Stimulated activated CD4-positive, alpha-beta T cell treated with anti-CD3 and anti-CD28 coated beads, Interleukin-1b, Interleukin-23, amount 100 ng/mL, for 24 hours (primary cell): ENCODE data around the gene TRAF7.
"Not testable (repeated sequence)": the region's sequence is repeated elsewhere in the genome, so short reads cannot be mapped to it uniquely, and the experiment has no call there.

ENCODE experiments used
- DNase-seq, 4 experiments: peaks; one replicate each; pipeline ENCODE4 v3.0.0-alpha.2; 2020; ENCODE audit warnings: low read depth in 4 of 4, low spot score in 1 of 4

The TRAF7 gene

DNA sequence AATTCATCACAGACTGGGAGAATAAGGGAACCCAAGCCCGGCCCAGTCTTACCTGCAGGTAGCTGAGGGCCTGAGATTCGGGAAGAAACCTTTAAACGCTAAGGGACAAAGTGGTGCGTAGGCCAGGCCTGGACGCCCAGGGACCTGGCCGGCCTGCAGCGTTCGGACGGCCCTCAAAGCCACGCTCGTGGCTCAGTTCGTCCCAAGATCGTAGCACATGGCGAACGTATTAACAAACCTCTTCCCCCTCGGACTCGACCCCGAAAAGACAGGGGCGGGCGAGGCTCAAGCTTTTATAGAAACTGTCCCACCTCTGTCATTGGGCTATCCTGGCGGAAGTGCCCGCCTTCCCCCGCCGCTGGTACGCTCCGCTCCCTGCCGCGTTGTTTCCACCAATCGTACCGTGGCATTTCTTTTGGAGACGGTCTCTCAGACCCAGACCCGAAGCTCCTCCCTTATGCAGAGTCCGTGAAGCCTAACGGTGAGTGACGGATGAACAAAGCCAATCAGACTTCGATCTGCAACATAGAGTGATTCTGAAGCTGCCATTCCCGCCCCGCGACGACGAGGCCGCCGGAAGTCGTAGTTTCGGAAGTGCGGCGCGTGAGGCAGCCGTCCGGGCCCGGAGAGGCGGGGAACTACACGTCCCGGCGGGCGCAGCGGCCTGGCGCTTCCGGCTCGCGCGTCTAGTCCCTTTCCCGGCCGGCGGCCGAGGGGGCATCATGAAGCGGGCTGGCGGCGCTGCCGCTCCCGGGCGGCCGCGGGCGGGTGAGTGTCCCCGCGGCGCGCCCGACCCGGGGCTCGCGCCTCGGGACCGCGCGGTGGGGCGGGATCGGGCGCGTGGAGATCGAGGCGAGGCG lies at the start of gene TRAF7:
TSS of gene TRAF7 (plus strand) at position 692 of the 860 bp plus-strand sequence. CDS start 8,139 bp downstream, outside the sequence.
- DNase-seq = peak; percentile 88 to 96 (median 92)

DNA sequence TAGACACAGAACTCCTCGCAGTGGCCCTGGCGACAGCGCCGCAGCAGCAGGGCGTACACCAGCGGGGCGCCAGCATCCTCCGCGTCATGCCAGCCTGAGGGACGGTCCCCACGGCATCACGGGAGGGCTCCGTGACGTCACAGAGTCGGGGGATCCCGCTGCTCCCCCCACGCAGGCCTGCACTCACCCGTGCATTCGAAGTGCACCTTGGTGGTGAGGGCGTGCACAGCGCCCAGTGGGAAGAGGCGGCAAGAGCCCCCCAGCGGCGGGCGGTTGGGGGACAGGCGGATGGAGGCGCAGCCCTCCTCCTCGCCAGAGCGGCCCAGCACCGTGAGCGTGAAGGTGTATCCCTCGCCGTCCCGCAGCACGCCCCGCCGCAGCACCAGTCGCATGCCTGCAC lies 49.4 kb upstream of the TRAF7 start:
- DNase-seq = not testable (repeated sequence)

GRCh38 chr16:2107121-2107790 lies 48.3 kb upstream of the TRAF7 start:
- not testable (repeated sequence) for DNase-seq

- DNase-seq = not testable (repeated sequence)
Observed at GRCh38 chr16:2107791-2108125, 47.8 kb upstream of the TRAF7 start.

GRCh38 chr16:2108446-2109270 lies 46.9 kb upstream of the TRAF7 start:
- not testable (repeated sequence) for DNase-seq

DNA sequence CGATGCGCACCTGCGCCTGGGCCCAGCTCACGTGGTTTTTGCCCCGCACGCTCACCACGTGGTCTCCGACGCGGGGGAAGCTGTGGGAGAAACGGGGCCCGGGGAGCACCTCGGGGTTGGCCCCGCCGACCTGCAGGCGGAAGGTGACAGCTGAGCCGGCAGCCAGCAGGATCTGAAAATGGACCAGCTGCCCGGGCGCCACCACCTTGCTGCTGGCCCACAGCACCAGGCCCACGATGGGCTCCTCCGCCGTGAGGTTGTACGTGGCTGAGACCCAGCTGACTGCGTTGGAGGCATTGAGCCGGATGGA lies 46.4 kb upstream of the TRAF7 start:
- not testable (repeated sequence) for DNase-seq

DNA sequence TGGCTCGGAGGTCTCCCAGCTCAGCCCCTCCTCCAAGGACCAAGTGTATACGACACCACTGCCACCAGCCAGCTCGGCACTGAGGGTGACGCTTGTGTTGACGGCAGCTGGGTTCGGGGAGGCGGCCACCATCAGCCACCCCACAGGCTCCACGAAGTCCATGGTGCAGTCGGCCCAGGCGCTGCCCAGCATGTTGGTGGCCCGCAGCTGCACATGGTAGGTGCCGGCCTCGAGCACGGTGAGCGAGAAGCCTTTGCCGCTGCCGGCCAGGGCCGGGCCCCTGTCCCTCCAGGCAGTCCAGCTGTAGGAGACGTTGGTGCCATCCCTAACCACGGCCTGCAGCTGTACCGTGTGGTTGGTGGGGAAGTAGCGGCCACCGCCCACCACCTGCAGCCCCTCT lies 45.7 kb upstream of the TRAF7 start:
- not testable (repeated sequence) for DNase-seq

- not testable (repeated sequence) for DNase-seq
Observed at GRCh38 chr16:2110332-2111008, 45.1 kb upstream of the TRAF7 start.

DNA sequence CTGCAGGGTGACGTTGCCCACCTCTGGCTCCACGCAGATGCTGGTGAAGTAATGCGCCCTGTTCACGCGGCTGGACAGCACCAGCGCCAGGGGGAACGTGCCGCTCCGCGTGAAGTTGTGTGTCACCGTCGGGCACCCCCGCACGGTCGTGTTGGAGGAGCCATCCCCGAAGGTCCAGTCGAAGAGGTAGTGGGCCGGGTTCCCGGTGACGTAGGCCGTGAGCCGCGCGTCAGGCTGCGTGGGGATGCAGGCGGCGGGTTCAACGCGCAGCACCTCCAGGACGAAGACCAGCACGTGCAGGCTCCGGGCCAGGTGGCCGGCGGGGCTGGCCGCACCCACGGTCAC lies 44.6 kb upstream of the TRAF7 start:
- not testable (repeated sequence) for DNase-seq

DNA sequence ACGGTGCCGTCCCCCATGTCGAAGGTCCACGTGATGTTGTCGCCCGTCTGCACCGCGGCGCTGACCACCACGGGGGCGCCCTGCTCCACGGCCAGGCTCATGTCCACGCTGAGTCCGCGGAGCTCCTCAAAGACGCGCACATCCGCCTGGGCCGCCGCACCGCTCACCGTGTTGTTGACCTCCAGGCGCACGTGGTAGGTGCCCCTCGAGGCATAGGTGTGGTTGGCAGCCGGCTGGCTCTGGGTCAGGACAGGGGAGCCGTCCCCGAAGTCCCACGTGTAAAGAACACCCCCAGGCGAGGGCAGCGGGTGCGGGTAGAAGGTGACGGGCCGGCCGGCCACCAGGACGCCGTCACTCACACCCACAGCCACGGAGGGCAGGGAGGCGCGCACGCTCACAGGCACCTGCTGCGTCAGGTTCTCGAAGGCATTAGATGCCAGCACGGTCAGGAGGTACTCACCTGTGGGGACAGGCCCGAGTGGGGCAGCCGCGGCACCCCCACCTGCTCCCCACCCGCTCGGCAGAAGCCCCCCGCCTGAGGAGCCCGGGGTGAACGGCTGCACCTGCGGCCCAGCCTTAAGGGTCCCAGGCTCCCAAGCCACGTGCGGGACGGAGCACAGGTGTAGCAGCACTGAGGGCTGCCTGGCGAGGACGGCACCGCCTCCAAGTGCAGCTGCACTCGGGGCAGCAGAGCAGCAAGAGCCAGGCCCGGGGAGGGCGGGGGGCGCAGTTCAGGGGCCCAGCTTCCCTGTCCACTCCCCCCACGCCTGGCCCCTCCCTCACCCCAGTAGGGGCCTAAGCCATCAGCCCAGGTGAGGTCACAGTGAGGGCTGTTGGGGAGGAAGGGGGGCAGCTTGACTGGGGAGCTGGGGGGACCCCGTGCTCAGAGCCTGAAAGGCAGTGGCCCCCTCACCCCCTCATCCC lies 43.9 kb upstream of the TRAF7 start:
- not testable (repeated sequence) for DNase-seq

DNA sequence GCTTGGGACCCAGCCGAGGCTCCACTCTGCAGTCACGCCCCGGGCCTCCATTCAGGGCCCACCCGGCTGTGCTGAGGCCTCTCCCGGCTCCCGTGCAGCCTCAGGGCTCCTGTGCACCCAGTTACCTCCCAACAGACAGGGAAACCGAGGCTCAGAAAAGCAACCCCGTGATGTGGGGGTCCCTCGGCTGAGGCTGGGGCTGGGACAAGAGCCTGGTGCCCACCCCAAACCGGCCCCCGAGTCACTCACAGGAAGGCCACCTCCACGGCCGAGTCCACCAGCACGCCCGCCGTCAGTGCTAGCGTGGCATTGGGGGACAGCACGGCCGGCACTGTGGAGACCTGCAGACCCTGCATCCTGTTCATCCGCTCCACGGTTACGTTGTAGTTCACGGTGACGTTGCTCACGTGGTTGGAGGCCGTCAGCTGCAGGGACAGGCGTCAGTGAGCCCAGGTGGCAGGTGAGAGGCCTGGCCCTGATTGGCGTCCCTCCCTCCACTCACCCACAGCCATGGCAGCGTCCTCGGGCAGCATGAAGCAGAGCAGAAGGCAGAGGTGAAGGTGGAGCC lies 43.0 kb upstream of the TRAF7 start:
- DNase-seq = not testable (repeated sequence)

- not testable (repeated sequence) for DNase-seq
Observed at GRCh38 chr16:2114225-2114624, 41.4 kb upstream of the TRAF7 start.

- DNase-seq = not testable (repeated sequence)
Observed at GRCh38 chr16:2114885-2115590, 40.5 kb upstream of the TRAF7 start.

DNA sequence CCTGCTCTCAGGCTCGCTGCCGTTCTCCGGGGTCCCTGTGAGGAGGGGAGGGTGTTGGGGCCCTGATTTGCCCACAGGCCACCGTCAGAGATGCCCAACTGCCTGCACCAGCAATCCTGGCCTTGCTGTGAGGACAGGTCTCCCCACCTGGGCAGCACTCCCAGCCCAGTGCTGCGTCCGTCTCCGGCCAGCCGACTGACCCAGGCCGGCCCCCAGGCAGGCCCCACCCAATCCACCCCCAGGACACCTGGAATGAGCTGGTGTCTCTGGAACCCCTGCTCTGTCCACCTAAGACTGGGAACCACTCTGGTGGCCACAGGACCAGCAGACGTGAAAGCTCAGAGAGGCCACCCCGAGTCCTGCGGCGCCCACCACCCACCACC lies 40.0 kb upstream of the TRAF7 start:
- DNase-seq = no peak

- not testable (repeated sequence) for DNase-seq
Observed at GRCh38 chr16:2116428-2116827, 39.2 kb upstream of the TRAF7 start.

- DNase-seq = not testable (repeated sequence)
Observed at GRCh38 chr16:2117341-2117740, 38.2 kb upstream of the TRAF7 start.

DNA sequence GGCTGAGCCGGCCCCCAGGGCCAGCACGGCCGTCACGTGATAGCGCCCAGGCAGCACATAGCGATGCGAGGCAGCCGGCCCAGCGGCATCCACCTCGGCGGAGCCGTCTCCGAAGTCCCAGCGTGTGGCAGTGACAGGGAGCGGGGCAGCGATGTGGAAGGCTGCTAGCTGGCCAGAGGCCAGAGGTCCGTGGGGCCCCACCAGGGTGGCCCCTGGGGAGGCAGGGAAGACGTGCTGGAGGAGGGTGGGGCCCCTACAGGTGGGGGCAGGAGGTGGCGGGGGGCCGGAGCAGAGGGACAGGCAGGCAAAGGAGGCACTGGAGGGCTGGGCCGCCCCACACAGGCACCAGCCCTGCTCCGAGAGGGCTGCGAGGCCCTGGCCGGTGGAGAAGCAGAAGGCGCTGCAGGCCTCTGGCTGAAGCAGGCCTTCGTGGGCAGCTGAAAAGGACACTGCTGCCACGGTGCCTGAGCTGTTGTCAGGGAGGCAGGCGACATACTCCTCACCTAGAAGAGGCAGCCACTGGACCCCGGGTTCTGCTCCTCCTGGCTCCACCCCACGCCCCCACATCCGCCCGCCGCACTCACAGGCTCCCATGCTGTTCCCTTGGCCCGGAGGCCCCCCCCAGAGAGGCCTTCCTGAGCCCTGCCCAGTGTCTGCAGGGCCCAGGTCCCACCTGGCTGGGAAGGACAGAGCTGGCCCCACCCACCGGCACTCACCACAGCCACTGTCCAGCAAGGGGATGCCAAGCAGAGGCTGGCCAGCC lies 37.4 kb upstream of the TRAF7 start:
- not testable (repeated sequence) for DNase-seq

GRCh38 chr16:2121325-2121724 lies 34.3 kb upstream of the TRAF7 start:
- not testable (repeated sequence) for DNase-seq
